Measurements from ENCODE around the gene CRELD2. TPM values are rescaled to one million over a fixed set of nuclear protein-coding genes. Genes with fewer than 3 reads are reported as not detected.

CRELD2 gene
- total and polyA plus RNA-seq, 2 of the 13 experiments (the other 11 are each of a cell fraction or from before 2014, with no cell fraction given) = 17.2 to 44.7 TPM

DNA sequence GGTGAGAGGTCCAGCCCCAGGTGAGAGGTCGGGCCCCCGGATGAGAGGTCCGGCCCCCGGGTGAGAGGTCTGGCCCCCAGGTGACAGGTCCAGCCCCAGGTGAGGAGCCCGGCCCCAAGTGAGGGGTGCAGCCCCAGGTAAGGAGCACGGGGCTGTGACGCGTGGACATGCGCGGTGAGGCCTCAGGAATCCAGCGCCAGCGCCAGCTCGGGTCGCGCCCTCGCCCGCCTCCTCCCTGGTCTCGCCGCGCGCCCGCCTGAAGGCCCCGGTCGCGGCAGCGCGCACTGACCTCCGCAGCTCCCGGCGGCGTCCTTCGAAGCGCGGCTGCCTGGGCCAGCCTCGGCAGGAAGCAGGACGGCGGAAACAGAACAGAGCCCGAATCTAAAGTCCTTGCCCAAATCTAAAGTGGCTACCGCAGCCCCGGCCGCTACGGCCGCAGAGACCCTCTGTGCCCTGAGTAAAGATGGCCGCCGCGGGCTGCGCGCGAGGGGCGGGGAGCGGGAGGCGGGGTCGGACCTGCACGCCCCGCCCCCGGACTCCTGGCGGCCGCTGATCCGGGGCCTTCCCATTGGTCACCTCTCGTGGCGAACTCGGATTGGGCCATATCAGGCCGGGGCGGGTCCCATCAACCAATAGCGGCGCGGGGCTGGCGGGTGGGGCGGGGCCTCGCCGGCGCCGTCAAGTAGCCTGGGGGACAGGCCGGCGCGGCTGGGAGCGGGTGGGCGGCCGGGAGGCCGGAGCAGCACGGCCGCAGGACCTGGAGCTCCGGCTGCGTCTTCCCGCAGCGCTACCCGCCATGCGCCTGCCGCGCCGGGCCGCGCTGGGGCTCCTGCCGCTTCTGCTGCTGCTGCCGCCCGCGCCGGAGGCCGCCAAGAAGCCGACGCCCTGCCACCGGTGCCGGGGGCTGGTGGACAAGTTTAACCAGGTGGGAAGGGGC, at the start of gene CRELD2, which contains the start of gene ALG12 (continued):
- TF ChIP-seq ZNF10 (CRISPR knock-in tag; IDR thresholded peaks at IDR 0.05; ENCODE audit: borderline replicate concordance, low read depth) = no peak
- TF ChIP-seq MIXL1 (CRISPR knock-in tag; IDR thresholded peaks at IDR 0.05) = 0 out of 2 replicates have a peak, but pooled peaks have one; percentile 10
- TF ChIP-seq, protein P1, sequence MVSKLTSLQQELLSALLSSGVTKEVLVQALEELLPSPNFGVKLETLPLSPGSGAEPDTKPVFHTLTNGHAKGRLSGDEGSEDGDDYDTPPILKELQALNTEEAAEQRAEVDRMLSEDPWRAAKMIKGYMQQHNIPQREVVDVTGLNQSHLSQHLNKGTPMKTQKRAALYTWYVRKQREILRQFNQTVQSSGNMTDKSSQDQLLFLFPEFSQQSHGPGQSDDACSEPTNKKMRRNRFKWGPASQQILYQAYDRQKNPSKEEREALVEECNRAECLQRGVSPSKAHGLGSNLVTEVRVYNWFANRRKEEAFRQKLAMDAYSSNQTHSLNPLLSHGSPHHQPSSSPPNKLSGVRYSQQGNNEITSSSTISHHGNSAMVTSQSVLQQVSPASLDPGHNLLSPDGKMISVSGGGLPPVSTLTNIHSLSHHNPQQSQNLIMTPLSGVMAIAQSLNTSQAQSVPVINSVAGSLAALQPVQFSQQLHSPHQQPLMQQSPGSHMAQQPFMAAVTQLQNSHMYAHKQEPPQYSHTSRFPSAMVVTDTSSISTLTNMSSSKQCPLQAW (CRISPR knock-in tag; IDR thresholded peaks at IDR 0.05) = no peak
- peak; percentile 50; the same call in 1 of the 2 replicates for TF ChIP-seq SMAD1 (CRISPR knock-in tag; IDR thresholded peaks at IDR 0.05; ENCODE audit: borderline replicate concordance, low read depth)
- peak; percentile 62; the same call in 1 of the 2 replicates for TF ChIP-seq MAZ (IDR thresholded peaks at IDR 0.05; ENCODE audit: borderline replicate concordance, low read depth, low read length)
- TF ChIP-seq MAZ (CRISPR knock-in tag; IDR thresholded peaks at IDR 0.05; ENCODE audit: low read depth) = peak; percentile 78; the same call in 1 of the 2 replicates
- TF ChIP-seq GTF3A (CRISPR knock-in tag; conservative IDR thresholded peaks at IDR 0.05) = no peak
- TF ChIP-seq SOX6 (IDR thresholded peaks at IDR 0.05) = no peak
- no peak for TF ChIP-seq SOX6 (CRISPR knock-in tag; IDR thresholded peaks at IDR 0.05)
- peak; percentile 19; the same call in 1 of the 2 replicates for TF ChIP-seq ZC3H13 (CRISPR knock-in tag; IDR thresholded peaks at IDR 0.05)
- TF ChIP-seq, protein P2, sequence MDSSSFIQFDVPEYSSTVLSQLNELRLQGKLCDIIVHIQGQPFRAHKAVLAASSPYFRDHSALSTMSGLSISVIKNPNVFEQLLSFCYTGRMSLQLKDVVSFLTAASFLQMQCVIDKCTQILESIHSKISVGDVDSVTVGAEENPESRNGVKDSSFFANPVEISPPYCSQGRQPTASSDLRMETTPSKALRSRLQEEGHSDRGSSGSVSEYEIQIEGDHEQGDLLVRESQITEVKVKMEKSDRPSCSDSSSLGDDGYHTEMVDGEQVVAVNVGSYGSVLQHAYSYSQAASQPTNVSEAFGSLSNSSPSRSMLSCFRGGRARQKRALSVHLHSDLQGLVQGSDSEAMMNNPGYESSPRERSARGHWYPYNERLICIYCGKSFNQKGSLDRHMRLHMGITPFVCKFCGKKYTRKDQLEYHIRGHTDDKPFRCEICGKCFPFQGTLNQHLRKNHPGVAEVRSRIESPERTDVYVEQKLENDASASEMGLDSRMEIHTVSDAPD (CRISPR knock-in tag; IDR thresholded peaks at IDR 0.05) = no peak
- TF ChIP-seq ZFP41 (CRISPR knock-in tag; IDR thresholded peaks at IDR 0.05; ENCODE audit: borderline replicate concordance) = no peak
- TF ChIP-seq, protein P3, sequence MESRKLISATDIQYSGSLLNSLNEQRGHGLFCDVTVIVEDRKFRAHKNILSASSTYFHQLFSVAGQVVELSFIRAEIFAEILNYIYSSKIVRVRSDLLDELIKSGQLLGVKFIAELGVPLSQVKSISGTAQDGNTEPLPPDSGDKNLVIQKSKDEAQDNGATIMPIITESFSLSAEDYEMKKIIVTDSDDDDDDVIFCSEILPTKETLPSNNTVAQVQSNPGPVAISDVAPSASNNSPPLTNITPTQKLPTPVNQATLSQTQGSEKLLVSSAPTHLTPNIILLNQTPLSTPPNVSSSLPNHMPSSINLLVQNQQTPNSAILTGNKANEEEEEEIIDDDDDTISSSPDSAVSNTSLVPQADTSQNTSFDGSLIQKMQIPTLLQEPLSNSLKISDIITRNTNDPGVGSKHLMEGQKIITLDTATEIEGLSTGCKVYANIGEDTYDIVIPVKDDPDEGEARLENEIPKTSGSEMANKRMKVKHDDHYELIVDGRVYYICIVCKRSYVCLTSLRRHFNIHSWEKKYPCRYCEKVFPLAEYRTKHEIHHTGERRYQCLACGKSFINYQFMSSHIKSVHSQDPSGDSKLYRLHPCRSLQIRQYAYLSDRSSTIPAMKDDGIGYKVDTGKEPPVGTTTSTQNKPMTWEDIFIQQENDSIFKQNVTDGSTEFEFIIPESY (CRISPR knock-in tag; IDR thresholded peaks at IDR 0.05) = 0 out of 2 replicates have a peak, but pooled peaks have one; percentile 6
- peak; percentile 59; the same call in 1 of the 2 replicates for TF ChIP-seq ZBED4 (CRISPR knock-in tag; IDR thresholded peaks at IDR 0.05; ENCODE audit: borderline replicate concordance)
- no peak for TF ChIP-seq HNRNPL (IDR thresholded peaks at IDR 0.05; ENCODE audit: low read depth, low read length)
- TF ChIP-seq SNRNP70 (IDR thresholded peaks at IDR 0.05; ENCODE audit: low read depth, low read length) = no peak
- no peak for TF ChIP-seq JUNB (CRISPR knock-in tag; IDR thresholded peaks at IDR 0.05; ENCODE audit: borderline replicate concordance)
- no peak for TF ChIP-seq FLYWCH1 (CRISPR knock-in tag; IDR thresholded peaks at IDR 0.05)
- TF ChIP-seq MYNN (CRISPR knock-in tag; IDR thresholded peaks at IDR 0.05; ENCODE audit: low read depth) = 0 out of 2 replicates have a peak, but pooled peaks have one; percentile 42
- TF ChIP-seq ZNF619 (CRISPR knock-in tag; IDR thresholded peaks at IDR 0.05) = no peak

Data from HepG2 (cell line).